HEK293 (cell line): Measurements from ENCODE around the gene HTR3B.

ENCODE experiments used
- HOXC10 ChIP-seq: sonication (generic); formaldehyde crosslinking; IDR thresholded peaks from 2 replicates; pipeline ENCODE4 v1.8.1; 2023; ENCODE audit warnings: mild to moderate bottlenecking, missing genetic modification reagents
- KLF1 ChIP-seq: fragments of 450-650 bp; formaldehyde crosslinking; IDR thresholded peaks from 2 replicates; pipeline ENCODE4 v1.5.1; 2016; ENCODE audit warnings: missing biosample characterization, missing genetic modification characterization
- YY1 ChIP-seq: fragments of 450-650 bp; formaldehyde crosslinking; IDR thresholded peaks from 2 replicates; pipeline ENCODE4 v1.5.1; 2018; ENCODE audit warnings: missing biosample characterization, missing genetic modification characterization
- ZBTB11 ChIP-seq: fragments of 450-650 bp; formaldehyde crosslinking; conservative IDR thresholded peaks from 2 replicates; pipeline ENCODE4 v1.5.1; 2016; ENCODE audit warnings: low read depth, missing biosample characterization, missing genetic modification characterization
- ZBTB21 ChIP-seq: fragments of 450-650 bp; formaldehyde crosslinking; IDR thresholded peaks from 2 replicates; pipeline ENCODE4 v1.5.1; 2017; ENCODE audit warnings: missing biosample characterization, missing genetic modification characterization
- ZFP3 ChIP-seq: fragments of 450-650 bp; formaldehyde crosslinking; IDR thresholded peaks from 2 replicates; pipeline ENCODE4 v1.5.1; 2016; ENCODE audit warnings: low read depth, missing biosample characterization, missing genetic modification characterization
- ZFP37 ChIP-seq: fragments of 450-650 bp; formaldehyde crosslinking; IDR thresholded peaks from 2 replicates; pipeline ENCODE4 v1.5.1; 2016; ENCODE audit warnings: missing biosample characterization, missing genetic modification characterization
- ZNF157 ChIP-seq: fragments of 450-650 bp; formaldehyde crosslinking; IDR thresholded peaks from 2 replicates; pipeline ENCODE4 v1.5.1; 2016; ENCODE audit warnings: missing biosample characterization, missing genetic modification characterization
- ZNF391 ChIP-seq: fragments of 450-650 bp; formaldehyde crosslinking; IDR thresholded peaks from 2 replicates; pipeline ENCODE4 v1.5.1; 2016; ENCODE audit warnings: low read depth, missing biosample characterization, missing genetic modification characterization, borderline replicate concordance
- ZNF394 ChIP-seq: fragments of 450-650 bp; formaldehyde crosslinking; IDR thresholded peaks from 2 replicates; pipeline ENCODE4 v1.5.1; 2016; ENCODE audit warnings: missing biosample characterization, missing genetic modification characterization, mild to moderate bottlenecking, moderate library complexity, borderline replicate concordance
- ZNF488 ChIP-seq: fragments of 450-650 bp; formaldehyde crosslinking; IDR thresholded peaks from 2 replicates; pipeline ENCODE4 v1.5.1; 2016; ENCODE audit warnings: missing biosample characterization, missing genetic modification characterization
- ZNF513 ChIP-seq: fragments of 450-650 bp; IDR thresholded peaks from 2 replicates; pipeline ENCODE4 v1.5.1; 2018; ENCODE audit warnings: missing biosample characterization, missing genetic modification characterization
- ZNF529 ChIP-seq: fragments of 450-650 bp; formaldehyde crosslinking; IDR thresholded peaks from 2 replicates; pipeline ENCODE4 v1.5.1; 2017; ENCODE audit warnings: missing genetic modification characterization, missing biosample characterization; ENCODE audit not compliant: insufficient replicate concordance
- ZNF544 ChIP-seq: fragments of 450-650 bp; formaldehyde crosslinking; IDR thresholded peaks from 2 replicates; pipeline ENCODE4 v1.5.0; 2017; ENCODE audit warnings: missing biosample characterization, missing genetic modification characterization
- ZSCAN30 ChIP-seq: fragments of 450-650 bp; IDR thresholded peaks from 2 replicates; pipeline ENCODE4 v1.5.1; 2018; ENCODE audit warnings: missing biosample characterization, mild to moderate bottlenecking, missing genetic modification characterization, moderate library complexity
- TF ChIP-seq, protein P1 (sequence below): fragments of 450-650 bp; formaldehyde crosslinking; conservative IDR thresholded peaks from 2 replicates; pipeline ENCODE4 v1.5.1; 2016; ENCODE audit warnings: low read depth, missing biosample characterization, missing genetic modification characterization
- TF ChIP-seq, protein P2 (sequence below): fragments of 450-650 bp; formaldehyde crosslinking; IDR thresholded peaks from 2 replicates; pipeline ENCODE4 v1.5.1; 2017; ENCODE audit warnings: missing biosample characterization, mild to moderate bottlenecking, missing genetic modification characterization, moderate library complexity
- TF ChIP-seq, protein P3 (sequence below): fragments of 450-650 bp; formaldehyde crosslinking; IDR thresholded peaks from 2 replicates; pipeline ENCODE4 v1.5.1; 2016; ENCODE audit warnings: missing biosample characterization, missing genetic modification characterization, borderline replicate concordance

The HTR3B gene

GRCh38 chr11:113974741-113975470 lies 70.3 kb downstream of the HTR3B start, which contains the start of gene HTR3A (continued):
- TF ChIP-seq, protein P1, sequence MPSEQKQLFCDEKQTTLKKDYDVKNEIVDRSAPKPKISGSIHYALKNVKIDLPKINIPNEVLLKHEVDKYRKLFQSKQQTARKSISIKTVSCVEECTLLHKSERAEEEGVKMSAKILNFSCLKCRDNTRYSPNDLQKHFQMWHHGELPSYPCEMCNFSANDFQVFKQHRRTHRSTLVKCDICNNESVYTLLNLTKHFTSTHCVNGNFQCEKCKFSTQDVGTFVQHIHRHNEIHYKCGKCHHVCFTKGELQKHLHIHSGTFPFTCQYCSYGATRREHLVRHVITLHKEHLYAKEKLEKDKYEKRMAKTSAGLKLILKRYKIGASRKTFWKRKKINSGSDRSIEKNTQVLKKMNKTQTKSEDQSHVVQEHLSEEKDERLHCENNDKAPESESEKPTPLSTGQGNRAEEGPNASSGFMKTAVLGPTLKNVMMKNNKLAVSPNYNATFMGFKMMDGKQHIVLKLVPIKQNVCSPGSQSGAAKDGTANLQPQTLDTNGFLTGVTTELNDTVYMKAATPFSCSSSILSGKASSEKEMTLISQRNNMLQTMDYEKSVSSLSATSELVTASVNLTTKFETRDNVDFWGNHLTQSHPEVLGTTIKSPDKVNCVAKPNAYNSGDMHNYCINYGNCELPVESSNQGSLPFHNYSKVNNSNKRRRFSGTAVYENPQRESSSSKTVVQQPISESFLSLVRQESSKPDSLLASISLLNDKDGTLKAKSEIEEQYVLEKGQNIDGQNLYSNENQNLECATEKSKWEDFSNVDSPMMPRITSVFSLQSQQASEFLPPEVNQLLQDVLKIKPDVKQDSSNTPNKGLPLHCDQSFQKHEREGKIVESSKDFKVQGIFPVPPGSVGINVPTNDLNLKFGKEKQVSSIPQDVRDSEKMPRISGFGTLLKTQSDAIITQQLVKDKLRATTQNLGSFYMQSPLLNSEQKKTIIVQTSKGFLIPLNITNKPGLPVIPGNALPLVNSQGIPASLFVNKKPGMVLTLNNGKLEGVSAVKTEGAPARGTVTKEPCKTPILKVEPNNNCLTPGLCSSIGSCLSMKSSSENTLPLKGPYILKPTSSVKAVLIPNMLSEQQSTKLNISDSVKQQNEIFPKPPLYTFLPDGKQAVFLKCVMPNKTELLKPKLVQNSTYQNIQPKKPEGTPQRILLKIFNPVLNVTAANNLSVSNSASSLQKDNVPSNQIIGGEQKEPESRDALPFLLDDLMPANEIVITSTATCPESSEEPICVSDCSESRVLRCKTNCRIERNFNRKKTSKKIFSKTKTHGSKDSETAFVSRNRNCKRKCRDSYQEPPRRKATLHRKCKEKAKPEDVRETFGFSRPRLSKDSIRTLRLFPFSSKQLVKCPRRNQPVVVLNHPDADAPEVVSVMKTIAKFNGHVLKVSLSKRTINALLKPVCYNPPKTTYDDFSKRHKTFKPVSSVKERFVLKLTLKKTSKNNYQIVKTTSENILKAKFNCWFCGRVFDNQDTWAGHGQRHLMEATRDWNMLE (tag by site-specific recombination) = 0 out of 2 replicates have a peak, but pooled peaks have one; percentile 17
- TF ChIP-seq ZSCAN30 (tag by site-specific recombination) = peak; percentile 42; the same call in 1 of the 2 replicates
- TF ChIP-seq HOXC10 = no peak
- TF ChIP-seq, protein P2, sequence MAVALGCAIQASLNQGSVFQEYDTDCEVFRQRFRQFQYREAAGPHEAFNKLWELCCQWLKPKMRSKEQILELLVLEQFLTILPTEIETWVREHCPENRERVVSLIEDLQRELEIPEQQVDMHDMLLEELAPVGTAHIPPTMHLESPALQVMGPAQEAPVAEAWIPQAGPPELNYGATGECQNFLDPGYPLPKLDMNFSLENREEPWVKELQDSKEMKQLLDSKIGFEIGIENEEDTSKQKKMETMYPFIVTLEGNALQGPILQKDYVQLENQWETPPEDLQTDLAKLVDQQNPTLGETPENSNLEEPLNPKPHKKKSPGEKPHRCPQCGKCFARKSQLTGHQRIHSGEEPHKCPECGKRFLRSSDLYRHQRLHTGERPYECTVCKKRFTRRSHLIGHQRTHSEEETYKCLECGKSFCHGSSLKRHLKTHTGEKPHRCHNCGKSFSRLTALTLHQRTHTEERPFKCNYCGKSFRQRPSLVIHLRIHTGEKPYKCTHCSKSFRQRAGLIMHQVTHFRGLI (tag by site-specific recombination) = no peak
- TF ChIP-seq ZBTB11 (tag by site-specific recombination) = no peak
- peak; percentile 78; the same call in 1 of the 2 replicates for TF ChIP-seq ZFP37 (tag by site-specific recombination)
- TF ChIP-seq, protein P3, sequence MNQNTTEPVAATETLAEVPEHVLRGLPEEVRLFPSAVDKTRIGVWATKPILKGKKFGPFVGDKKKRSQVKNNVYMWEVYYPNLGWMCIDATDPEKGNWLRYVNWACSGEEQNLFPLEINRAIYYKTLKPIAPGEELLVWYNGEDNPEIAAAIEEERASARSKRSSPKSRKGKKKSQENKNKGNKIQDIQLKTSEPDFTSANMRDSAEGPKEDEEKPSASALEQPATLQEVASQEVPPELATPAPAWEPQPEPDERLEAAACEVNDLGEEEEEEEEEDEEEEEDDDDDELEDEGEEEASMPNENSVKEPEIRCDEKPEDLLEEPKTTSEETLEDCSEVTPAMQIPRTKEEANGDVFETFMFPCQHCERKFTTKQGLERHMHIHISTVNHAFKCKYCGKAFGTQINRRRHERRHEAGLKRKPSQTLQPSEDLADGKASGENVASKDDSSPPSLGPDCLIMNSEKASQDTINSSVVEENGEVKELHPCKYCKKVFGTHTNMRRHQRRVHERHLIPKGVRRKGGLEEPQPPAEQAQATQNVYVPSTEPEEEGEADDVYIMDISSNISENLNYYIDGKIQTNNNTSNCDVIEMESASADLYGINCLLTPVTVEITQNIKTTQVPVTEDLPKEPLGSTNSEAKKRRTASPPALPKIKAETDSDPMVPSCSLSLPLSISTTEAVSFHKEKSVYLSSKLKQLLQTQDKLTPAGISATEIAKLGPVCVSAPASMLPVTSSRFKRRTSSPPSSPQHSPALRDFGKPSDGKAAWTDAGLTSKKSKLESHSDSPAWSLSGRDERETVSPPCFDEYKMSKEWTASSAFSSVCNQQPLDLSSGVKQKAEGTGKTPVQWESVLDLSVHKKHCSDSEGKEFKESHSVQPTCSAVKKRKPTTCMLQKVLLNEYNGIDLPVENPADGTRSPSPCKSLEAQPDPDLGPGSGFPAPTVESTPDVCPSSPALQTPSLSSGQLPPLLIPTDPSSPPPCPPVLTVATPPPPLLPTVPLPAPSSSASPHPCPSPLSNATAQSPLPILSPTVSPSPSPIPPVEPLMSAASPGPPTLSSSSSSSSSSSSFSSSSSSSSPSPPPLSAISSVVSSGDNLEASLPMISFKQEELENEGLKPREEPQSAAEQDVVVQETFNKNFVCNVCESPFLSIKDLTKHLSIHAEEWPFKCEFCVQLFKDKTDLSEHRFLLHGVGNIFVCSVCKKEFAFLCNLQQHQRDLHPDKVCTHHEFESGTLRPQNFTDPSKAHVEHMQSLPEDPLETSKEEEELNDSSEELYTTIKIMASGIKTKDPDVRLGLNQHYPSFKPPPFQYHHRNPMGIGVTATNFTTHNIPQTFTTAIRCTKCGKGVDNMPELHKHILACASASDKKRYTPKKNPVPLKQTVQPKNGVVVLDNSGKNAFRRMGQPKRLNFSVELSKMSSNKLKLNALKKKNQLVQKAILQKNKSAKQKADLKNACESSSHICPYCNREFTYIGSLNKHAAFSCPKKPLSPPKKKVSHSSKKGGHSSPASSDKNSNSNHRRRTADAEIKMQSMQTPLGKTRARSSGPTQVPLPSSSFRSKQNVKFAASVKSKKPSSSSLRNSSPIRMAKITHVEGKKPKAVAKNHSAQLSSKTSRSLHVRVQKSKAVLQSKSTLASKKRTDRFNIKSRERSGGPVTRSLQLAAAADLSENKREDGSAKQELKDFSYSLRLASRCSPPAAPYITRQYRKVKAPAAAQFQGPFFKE (tag by site-specific recombination) = no peak
- no peak for TF ChIP-seq ZNF157 (tag by site-specific recombination)
- no peak; the same call in 1 of the 2 replicates for TF ChIP-seq ZBTB21 (tag by site-specific recombination)
- peak; percentile 79; the same call in 1 of the 2 replicates for TF ChIP-seq ZNF391 (tag by site-specific recombination)
- TF ChIP-seq ZNF394 = peak; percentile 60; the same call in 1 of the 2 replicates
- TF ChIP-seq ZNF488 (tag by site-specific recombination) = no peak
- no peak for TF ChIP-seq YY1 (tag by site-specific recombination)
- no peak for TF ChIP-seq ZFP3 (tag by site-specific recombination)
- TF ChIP-seq ZNF513 (tag by site-specific recombination) = no peak
- peak; percentile 93 for TF ChIP-seq KLF1 (tag by site-specific recombination)
- TF ChIP-seq ZNF529 = no peak
- no peak for TF ChIP-seq ZNF544 (tag by site-specific recombination)
